PC-3 (cell line): ENCODE measurements around the gene NADK. TPM values are rescaled to one million over a fixed set of nuclear protein-coding genes. Genes with fewer than 3 reads are reported as not detected.

Experiments used
- ATAC-seq: fragments of 200-7000 bp; cut with Tn5 transposase; 2 replicates; pipeline ENCODE4 v1.9.1; 2020; ENCODE audit warnings: mild to moderate bottlenecking, moderate library complexity
- BruUV-seq: library from RNA; stranded (reverse); fragments of 400-500 nt; replicated peaks from 2 replicates; lab custom pipeline; 2021; lab: Mats Ljungman, UMichigan
- CTCF ChIA-PET: fragments of 300-600 bp; sonication (Branson Sonifier 250); formaldehyde crosslinking; loops from one replicate; lab custom pipeline; 2022; ENCODE audit warnings: antibody characterized with exemption; lab: Charles Lee
- POLR2A ChIA-PET: fragments of 300-600 bp; sonication (Branson Sonifier 250); formaldehyde crosslinking; loops from one replicate; lab custom pipeline; 2022; ENCODE audit warnings: antibody characterized with exemption; ENCODE audit not compliant: unreplicated experiment; lab: Charles Lee
- DNase-seq: peaks from one replicate; pipeline ENCODE4 v3.0.0-alpha.2; 2015
- H2AFZ ChIP-seq: fragments of 300-600 bp; sonication (generic); 2 replicates; pipeline ENCODE4 v1.6.0; 2016; ENCODE audit warnings: antibody characterized with exemption, low read length
- H3F3A ChIP-seq: fragments of 300-600 bp; sonication (generic); one replicate; pipeline ENCODE4 v1.6.0; 2017; ENCODE audit warnings: antibody characterized with exemption, low read length, control low read depth, mild to moderate bottlenecking; ENCODE audit not compliant: unreplicated experiment
- H3K27ac ChIP-seq: fragments of 300-600 bp; sonication (generic); 2 replicates; pipeline ENCODE4 v1.5.1; 2016; ENCODE audit warnings: mild to moderate bottlenecking, low read length
- H3K27me3 ChIP-seq: fragments of 300-600 bp; sonication (generic); 2 replicates; pipeline ENCODE4 v1.6.1; 2016; ENCODE audit warnings: low read length, mixed read lengths
- H3K36me3 ChIP-seq: fragments of 300-600 bp; sonication (generic); 2 replicates; pipeline ENCODE4 v1.6.1; 2016; ENCODE audit warnings: low read depth, mixed run types, low read length, mixed read lengths
- H3K4me1 ChIP-seq: fragments of 300-600 bp; sonication (generic); 2 replicates; pipeline ENCODE4 v1.5.1; 2016; ENCODE audit warnings: low read length; ENCODE audit not compliant: insufficient read depth
- H3K4me2 ChIP-seq: fragments of 300-600 bp; sonication (generic); 2 replicates; pipeline ENCODE4 v1.6.0; 2016; ENCODE audit warnings: low read length
- H3K4me3 ChIP-seq: fragments of 300-600 bp; sonication (generic); 2 replicates; pipeline ENCODE4 v1.5.1; 2016; ENCODE audit warnings: mild to moderate bottlenecking, low read length, mixed read lengths
- H3K79me2 ChIP-seq: fragments of 300-600 bp; sonication (generic); 2 replicates; pipeline ENCODE4 v1.6.1; 2017; ENCODE audit warnings: low read length, mixed read lengths
- H3K9ac ChIP-seq: fragments of 300-600 bp; sonication (generic); 2 replicates; pipeline ENCODE4 v1.6.0; 2016; ENCODE audit warnings: mild to moderate bottlenecking, low read length
- H3K9me2 ChIP-seq: fragments of 300-600 bp; sonication (generic); replicated peaks from 2 replicates; pipeline ENCODE4 v1.6.1; 2016; ENCODE audit warnings: mixed run types, low read length, mixed read lengths
- H3K9me3 ChIP-seq: fragments of 300-600 bp; sonication (generic); 2 replicates; pipeline ENCODE4 v1.6.1; 2016; ENCODE audit warnings: low read length, mixed read lengths
- H4K20me1 ChIP-seq: fragments of 300-600 bp; sonication (generic); 2 replicates; pipeline ENCODE4 v1.6.1; 2016; ENCODE audit warnings: low read length, mixed read lengths
- CTCF ChIP-seq: fragments of 300-600 bp; sonication (generic); conservative IDR thresholded peaks from 2 replicates; pipeline ENCODE4 v1.5.1; 2017; ENCODE audit warnings: antibody characterized with exemption, low read depth, mild to moderate bottlenecking, low read length
- EZH2 ChIP-seq: fragments of 300-600 bp; sonication (generic); IDR thresholded peaks from one replicate; pipeline ENCODE4 v1.6.1; 2017; ENCODE audit warnings: antibody characterized with exemption, mild to moderate bottlenecking, low read length; ENCODE audit not compliant: unreplicated experiment
- EZH2phosphoT487 ChIP-seq: fragments of 300-600 bp; sonication (generic); IDR thresholded peaks from 2 replicates; pipeline ENCODE4 v1.6.1; 2018; ENCODE audit warnings: mild to moderate bottlenecking, antibody characterized with exemption, low read length, borderline replicate concordance
- intact Hi-C: fragments of 100-400 bp; cut with micrococcal nuclease; formaldehyde crosslinking; loops from 2 replicates; pipeline ENCODE4 v1.9.0; 2023
- total RNA-seq: library from RNA; depleted of rRNA; stranded (reverse); fragments of >200 nt; gene quantifications from 2 replicates; pipeline ENCODE4 v1.2.3, GENCODE V29; 2014

The NADK gene
- total RNA-seq, 1 experiment from 2014 or later: 130 TPM

GRCh38 chr1:1757422-1758058 is 20.7 kb downstream of the NADK start:
- Histone ChIP-seq H3K4me2 (peak overlapping the region; percentile 56; the same call in 1 of the 2 replicates), H3K4me1 (peaks cover 27% of the 10 kb centered on the region), H3K9me2 (no peaks in the 10 kb centered on the region), H3K4me3 (no peak overlapping the region), H3K36me3 (peaks cover 74% of the 10 kb centered on the region), H3K27me3 (no peaks in the 10 kb centered on the region), H2AFZ (no peak overlapping the region), H3K9ac (no peak overlapping the region), H3K79me2 (peaks cover 48% of the 10 kb centered on the region), H3K27ac (peak overlapping the region; percentile 78), H3F3A (no peaks in the 10 kb centered on the region), H4K20me1 (peaks cover 13% of the 10 kb centered on the region), H3K9me3 (no peaks in the 10 kb centered on the region)
- TF ChIP-seq CTCF: no peak
- TF ChIP-seq EZH2: no peak
- TF ChIP-seq EZH2phosphoT487: no peak
- no peak for ATAC-seq
- peak; percentile 0 for DNase-seq
- BruUV-seq: no TSS peak
- ChIA-PET POLR2A (no interaction called here), CTCF (no interaction called here)
- intact Hi-C loops: loop anchor here (5.0 kb wide), 1 partner anchor 150 kb away; no protein-coding TSS in a partner anchor

GRCh38 chr1:1756661-1757421 is 21.4 kb downstream of the NADK start:
- peaks cover 41% of the 10 kb centered on the region for H3K79me2 ChIP-seq
- no peak overlapping the region for H3K4me2 ChIP-seq
- H3K4me3 ChIP-seq: no peak overlapping the region
- BruUV-seq: no TSS peak
- ATAC-seq (no peak), DNase-seq (peak; percentile 1)
- no peaks in the 10 kb centered on the region for H3K9me3 ChIP-seq
- H3K27ac ChIP-seq: no peak overlapping the region
- POLR2A ChIA-PET: no interaction called here
- no peaks in the 10 kb centered on the region for H3K27me3 ChIP-seq
- H3K9ac ChIP-seq: no peak overlapping the region
- H3K4me1 ChIP-seq: peaks cover 24% of the 10 kb centered on the region
- no peaks in the 10 kb centered on the region for H3K9me2 ChIP-seq
- CTCF ChIA-PET: no interaction called here
- intact Hi-C loops: loop anchor here (5.0 kb wide), 1 partner anchor 150 kb away; no protein-coding TSS in a partner anchor
- TF ChIP-seq CTCF (no peak), EZH2phosphoT487 (no peak), EZH2 (no peak)
- H4K20me1 ChIP-seq: peaks cover 6% of the 10 kb centered on the region
- peaks cover 69% of the 10 kb centered on the region for H3K36me3 ChIP-seq
- H2AFZ ChIP-seq: no peak overlapping the region
- no peaks in the 10 kb centered on the region for H3F3A ChIP-seq

- TF ChIP-seq CTCF (no peak), EZH2phosphoT487 (no peak), EZH2 (no peak)
- ChIA-PET POLR2A (no interaction called here), CTCF (no interaction called here)
- no TSS peak for BruUV-seq
- Histone ChIP-seq H3K9me2 (no peaks in the 10 kb centered on the region), H3K4me2 (no peak overlapping the region), H3K9ac (no peak overlapping the region), H3K27me3 (no peaks in the 10 kb centered on the region), H2AFZ (no peak overlapping the region), H3F3A (no peaks in the 10 kb centered on the region), H3K27ac (no peak overlapping the region), H3K36me3 (peaks cover 60% of the 10 kb centered on the region), H3K79me2 (peaks cover 33% of the 10 kb centered on the region), H3K4me1 (peaks cover 24% of the 10 kb centered on the region), H3K9me3 (no peaks in the 10 kb centered on the region), H3K4me3 (no peak overlapping the region), H4K20me1 (peaks cover 5% of the 10 kb centered on the region; the same call in 1 of the 2 replicates)
- ATAC-seq: no peak
- DNase-seq: no peak
- intact Hi-C loops: loop anchor here (5.0 kb wide), 1 partner anchor 151 kb away; no protein-coding TSS in a partner anchor
Measured at GRCh38 chr1:1755852-1756251, 22.4 kb downstream of the NADK start.
